GM23338 (cell line): ENCODE measurements around the gene TRIM34. TPM values are rescaled to one million over a fixed set of nuclear protein-coding genes. Genes with fewer than 3 reads are reported as not detected.

ENCODE experiments used
- ATAC-seq: fragments of 200-7000 bp; cut with Tn5 transposase; 3 replicates; pipeline ENCODE4 v1.9.1; 2020
- DNase-seq: peaks from one replicate; pipeline ENCODE4 v3.0.0-alpha.2; 2015; ENCODE audit warnings: low spot score
- H2AFZ ChIP-seq: fragments of 200-600 bp; sonication (generic); 2 replicates; pipeline ENCODE4 v1.8.0; 2016; ENCODE audit warnings: antibody characterized with exemption, mild to moderate bottlenecking, moderate library complexity
- H3F3A ChIP-seq: fragments of 200-600 bp; sonication (generic); replicated peaks from 2 replicates; pipeline ENCODE4 v1.8.0; 2017; ENCODE audit warnings: antibody characterized with exemption, mixed run types, low read depth
- H3K27ac ChIP-seq: fragments of 200-600 bp; sonication (generic); 2 replicates; pipeline ENCODE4 v1.6.1; 2016; ENCODE audit warnings: low read depth
- H3K27me3 ChIP-seq: fragments of 200-600 bp; sonication (generic); 2 replicates; pipeline ENCODE4 v1.8.0; 2016; ENCODE audit warnings: mild to moderate bottlenecking, mixed run types, moderate library complexity; ENCODE audit not compliant: insufficient read depth
- H3K36me3 ChIP-seq: fragments of 200-600 bp; sonication (generic); 2 replicates; pipeline ENCODE4 v1.8.0; 2016; ENCODE audit warnings: mild to moderate bottlenecking; ENCODE audit not compliant: insufficient read depth
- H3K4me1 ChIP-seq: fragments of 200-600 bp; sonication (generic); 2 replicates; pipeline ENCODE4 v1.8.0; 2016; ENCODE audit warnings: mild to moderate bottlenecking, moderate library complexity; ENCODE audit not compliant: insufficient read depth
- H3K4me2 ChIP-seq: fragments of 200-600 bp; sonication (generic); 2 replicates; pipeline ENCODE4 v1.7.1; 2017; ENCODE audit warnings: mixed run types
- H3K4me3 ChIP-seq: fragments of 200-600 bp; sonication (generic); 2 replicates; pipeline ENCODE4 v1.6.1; 2016; ENCODE audit warnings: mixed run types
- H3K79me2 ChIP-seq: fragments of 200-600 bp; sonication (generic); replicated peaks from 2 replicates; pipeline ENCODE4 v1.8.0; 2017; ENCODE audit warnings: mild to moderate bottlenecking; ENCODE audit not compliant: insufficient read depth
- H3K9me2 ChIP-seq: fragments of 200-600 bp; sonication (generic); 2 replicates; pipeline ENCODE4 v1.8.0; 2017; ENCODE audit not compliant: insufficient read depth
- H4K20me1 ChIP-seq: fragments of 200-600 bp; sonication (generic); replicated peaks from 2 replicates; pipeline ENCODE4 v1.8.0; 2017; ENCODE audit warnings: mild to moderate bottlenecking; ENCODE audit not compliant: insufficient read depth
- H3K27ac Mint-ChIP-seq: 2 replicates; pipeline ENCODE4 v1.8.0; 2020; ENCODE audit warnings: inconsistent platforms, mild to moderate bottlenecking, moderate library complexity, mixed read lengths
- H3K27me3 Mint-ChIP-seq: 3 replicates; pipeline ENCODE4 v1.8.0; 2022; ENCODE audit warnings: low read depth, mild to moderate bottlenecking, moderate library complexity, mixed read lengths, inconsistent platforms; ENCODE audit not compliant: insufficient read depth, poor library complexity
- H3K36me3 Mint-ChIP-seq: 3 replicates; pipeline ENCODE4 v1.8.0; 2021; ENCODE audit warnings: low read depth, mild to moderate bottlenecking, inconsistent platforms, moderate library complexity, mixed read lengths
- H3K4me1 Mint-ChIP-seq: 3 replicates; pipeline ENCODE4 v1.8.0; 2020; ENCODE audit warnings: mild to moderate bottlenecking, inconsistent platforms, mixed read lengths
- H3K4me3 Mint-ChIP-seq: 3 replicates; pipeline ENCODE4 v1.8.0; 2021; ENCODE audit warnings: moderate library complexity, mild to moderate bottlenecking, inconsistent platforms, mixed read lengths
- H3K9me3 Mint-ChIP-seq: 3 replicates; pipeline ENCODE4 v1.8.0; 2020; ENCODE audit warnings: moderate library complexity, mild to moderate bottlenecking, inconsistent platforms, mixed read lengths
- CREB1 ChIP-seq: fragments of 250-450 bp; sonication (Bioruptor Pico); IDR thresholded peaks from 2 replicates; pipeline ENCODE4 v1.5.0; 2020; ENCODE audit warnings: low read depth, mild to moderate bottlenecking, moderate library complexity
- JUNB ChIP-seq: IDR thresholded peaks from one replicate; pipeline ENCODE4 v1.6.1; 2016; ENCODE audit warnings: antibody characterized with exemption; ENCODE audit not compliant: unreplicated experiment
- NANOG ChIP-seq: IDR thresholded peaks from 2 replicates; pipeline ENCODE4 v1.6.1; 2016; ENCODE audit warnings: antibody characterized with exemption, borderline replicate concordance
- POLR2AphosphoS5 ChIP-seq: IDR thresholded peaks from 2 replicates; pipeline ENCODE4 v1.6.1; 2016; ENCODE audit warnings: antibody characterized with exemption, low read depth
- STAT1 ChIP-seq: IDR thresholded peaks from one replicate; pipeline ENCODE4 v1.6.1; 2016; ENCODE audit warnings: antibody characterized with exemption; ENCODE audit not compliant: unreplicated experiment
- ZNF114 ChIP-seq: fragments of 250-450 bp; sonication (Bioruptor Pico); IDR thresholded peaks from 2 replicates; pipeline ENCODE4 v1.5.0; 2020; ENCODE audit warnings: mild to moderate bottlenecking, moderate library complexity
- ZNF331 ChIP-seq: fragments of 250-450 bp; sonication (Bioruptor Pico); IDR thresholded peaks from 2 replicates; pipeline ENCODE4 v1.5.0; 2020; ENCODE audit warnings: low read depth, mild to moderate bottlenecking, moderate library complexity
- polyA plus RNA-seq: library from polyadenylated mRNA; unstranded; fragments of >200 nt; fragmentation: Nextera tagmentation; extraction: Ambion mirVana; gene quantifications from 2 replicates; pipeline ENCODE4 v1.2.1, GENCODE V29; 2016
- total RNA-seq: library from RNA; depleted of rRNA; stranded (reverse); fragments of >200 nt; shearing (Covaris generic); gene quantifications from 2 replicates; pipeline ENCODE4 v1.2.3, GENCODE V29; 2014
- TF ChIP-seq, protein P1 (sequence below), 2 experiments: fragments of 200-600 bp in 1 of 2; sonication (generic) in 1 of 2; conservative IDR thresholded peaks; 2 replicates each; pipeline versions ENCODE4 v1.5.1 to v1.6.1; 2016 to 2017; ENCODE audit warnings: antibody characterized with exemption in 2 of 2, low read depth in 2 of 2, mild to moderate bottlenecking in 2 of 2, moderate library complexity in 1 of 2
- TF ChIP-seq, protein P2 (sequence below): fragments of 250-450 bp; sonication (Bioruptor Pico); IDR thresholded peaks from 2 replicates; pipeline ENCODE4 v1.5.0; 2020; ENCODE audit warnings: mild to moderate bottlenecking, moderate library complexity

TRIM34 gene
- total and polyA plus RNA-seq, 2 experiments from 2014 or later, result 1.9 to 2.6 TPM

DNA sequence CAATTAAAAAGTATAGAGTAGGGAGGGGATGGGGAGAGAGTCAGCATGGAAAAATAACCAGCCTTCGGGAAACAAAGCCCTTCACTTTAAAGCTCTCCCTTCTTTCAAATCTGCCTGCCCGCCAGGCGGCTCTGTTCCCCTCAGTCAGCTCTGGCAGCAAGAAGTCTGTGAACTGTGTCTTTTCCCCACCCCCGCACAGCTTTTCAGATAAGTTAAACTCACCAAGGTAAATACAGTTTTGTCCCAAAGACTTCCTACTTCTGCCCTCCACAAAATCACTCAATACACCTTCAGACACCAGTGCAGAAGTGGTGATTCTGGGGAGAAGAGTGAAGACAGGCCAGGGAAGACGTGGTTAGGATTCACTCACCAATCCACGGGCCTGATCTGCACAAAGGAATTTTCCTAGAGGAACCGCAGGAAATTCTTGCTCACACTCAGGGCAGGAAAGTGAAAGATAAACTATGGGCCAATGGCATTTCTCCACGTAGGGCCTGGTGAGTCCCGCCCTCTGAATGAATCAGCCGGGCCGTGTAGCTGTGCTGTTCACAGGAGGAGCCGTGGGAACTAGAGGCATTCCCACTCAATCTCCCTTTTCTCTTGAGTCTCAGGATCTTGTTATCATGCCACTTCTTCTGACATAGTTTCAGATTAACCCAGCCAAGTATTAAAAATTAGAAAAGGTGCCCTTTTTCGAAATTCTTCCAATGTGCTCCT lies 60.0 kb downstream of the TRIM34 start, which contains the start of gene TRIM5:
TRIM5 (minus strand) TSS at position 429 of the 717 bp plus-strand sequence. CDS start 4,897 bp downstream, outside the sequence.
- peak within 1 kb of the TSS; percentile 75 for H3K27ac ChIP-seq
- Mint-ChIP-seq H3K27ac (peak within 1 kb of the TSS; percentile 99), H3K4me3 (peak within 1 kb of the TSS; percentile 79), H3K9me3 (peaks cover 15% of the 10 kb centered on the region; the same call in 2 of the 3 replicates), H3K27me3 (peaks cover 8% of the 10 kb centered on the region), H3K36me3 (peaks cover 19% of the 10 kb centered on the region), H3K4me1 (peaks cover 30% of the 10 kb centered on the region)
- H3K9me2 ChIP-seq, result 0 out of 2 replicates have a peak, but pooled peaks cover 4% of the 10 kb centered on the region
- H3K4me1 ChIP-seq, result peaks cover 7% of the 10 kb centered on the region; the same call in 1 of the 2 replicates
- peak within 1 kb of the TSS; percentile 69 for H3K4me2 ChIP-seq
- TF ChIP-seq CREB1 (CRISPR knock-in tag) (peak; percentile 57), ZNF114 (CRISPR knock-in tag) (no peak), STAT1 (no peak), POLR2AphosphoS5 (peak; percentile 57)
- TF ChIP-seq, protein P1, sequence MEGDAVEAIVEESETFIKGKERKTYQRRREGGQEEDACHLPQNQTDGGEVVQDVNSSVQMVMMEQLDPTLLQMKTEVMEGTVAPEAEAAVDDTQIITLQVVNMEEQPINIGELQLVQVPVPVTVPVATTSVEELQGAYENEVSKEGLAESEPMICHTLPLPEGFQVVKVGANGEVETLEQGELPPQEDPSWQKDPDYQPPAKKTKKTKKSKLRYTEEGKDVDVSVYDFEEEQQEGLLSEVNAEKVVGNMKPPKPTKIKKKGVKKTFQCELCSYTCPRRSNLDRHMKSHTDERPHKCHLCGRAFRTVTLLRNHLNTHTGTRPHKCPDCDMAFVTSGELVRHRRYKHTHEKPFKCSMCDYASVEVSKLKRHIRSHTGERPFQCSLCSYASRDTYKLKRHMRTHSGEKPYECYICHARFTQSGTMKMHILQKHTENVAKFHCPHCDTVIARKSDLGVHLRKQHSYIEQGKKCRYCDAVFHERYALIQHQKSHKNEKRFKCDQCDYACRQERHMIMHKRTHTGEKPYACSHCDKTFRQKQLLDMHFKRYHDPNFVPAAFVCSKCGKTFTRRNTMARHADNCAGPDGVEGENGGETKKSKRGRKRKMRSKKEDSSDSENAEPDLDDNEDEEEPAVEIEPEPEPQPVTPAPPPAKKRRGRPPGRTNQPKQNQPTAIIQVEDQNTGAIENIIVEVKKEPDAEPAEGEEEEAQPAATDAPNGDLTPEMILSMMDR (conservative IDR thresholded peaks at IDR 0.05; ENCODE audit: low read depth in 2 of 2), result peak; percentile 54 to 61
- H3K36me3 ChIP-seq, result no peaks in the 10 kb centered on the region
- peak; percentile 89 for DNase-seq
- H3K4me3 ChIP-seq, result peak within 1 kb of the TSS; percentile 49
- H2AFZ ChIP-seq, result no peak within 1 kb of the TSS
- H4K20me1 ChIP-seq, result no peaks in the 10 kb centered on the region
- no peaks in the 10 kb centered on the region for H3F3A ChIP-seq
- no peaks in the 10 kb centered on the region for H3K27me3 ChIP-seq
- peak; percentile 93 for ATAC-seq
- peaks cover 16% of the 10 kb centered on the region for H3K79me2 ChIP-seq

DNA sequence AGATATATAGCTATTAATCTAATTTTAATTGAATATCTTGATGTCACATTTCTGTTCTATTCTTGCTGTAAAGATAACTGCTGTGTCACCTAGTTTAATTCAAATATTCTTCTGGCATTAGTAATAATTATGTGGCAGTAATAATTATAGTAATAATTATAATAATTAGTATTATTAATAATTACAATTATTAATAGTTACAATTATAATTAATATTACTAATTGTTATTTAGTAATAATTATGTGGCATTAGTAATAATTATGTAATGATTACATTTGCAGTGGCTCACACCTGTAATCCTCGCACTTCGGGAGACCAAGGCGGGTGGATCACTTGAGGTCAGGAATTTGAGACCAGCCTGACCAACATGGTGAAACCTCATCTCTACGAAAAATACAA lies 61.6 kb downstream of the TRIM34 start:
- Histone ChIP-seq H3K79me2 (peaks cover 20% of the 10 kb centered on the region), H3K4me3 (no peak overlapping the region), H3F3A (no peaks in the 10 kb centered on the region), H2AFZ (no peak overlapping the region), H3K4me1 (peaks cover 22% of the 10 kb centered on the region), H3K36me3 (no peaks in the 10 kb centered on the region), H3K9me2 (0 out of 2 replicates have a peak, but pooled peaks cover 4% of the 10 kb centered on the region), H4K20me1 (no peaks in the 10 kb centered on the region), H3K4me2 (no peak overlapping the region), H3K27ac (no peak overlapping the region), H3K27me3 (no peaks in the 10 kb centered on the region)
- Mint-ChIP-seq H3K27me3 (peaks cover 8% of the 10 kb centered on the region), H3K4me1 (peaks cover 45% of the 10 kb centered on the region), H3K9me3 (peaks cover 20% of the 10 kb centered on the region; the same call in 2 of the 3 replicates), H3K36me3 (peaks cover 21% of the 10 kb centered on the region), H3K4me3 (no peak overlapping the region), H3K27ac (no peak overlapping the region)
- ATAC-seq (no peak), DNase-seq (no peak)
- TF ChIP-seq STAT1 (no peak), JUNB (no peak), NANOG (no peak), ZNF331 (CRISPR knock-in tag) (no peak), ZNF114 (CRISPR knock-in tag) (no peak)
- TF ChIP-seq, protein P1 (conservative IDR thresholded peaks at IDR 0.05; ENCODE audit: low read depth in 2 of 2), result no peak
- TF ChIP-seq, protein P2, sequence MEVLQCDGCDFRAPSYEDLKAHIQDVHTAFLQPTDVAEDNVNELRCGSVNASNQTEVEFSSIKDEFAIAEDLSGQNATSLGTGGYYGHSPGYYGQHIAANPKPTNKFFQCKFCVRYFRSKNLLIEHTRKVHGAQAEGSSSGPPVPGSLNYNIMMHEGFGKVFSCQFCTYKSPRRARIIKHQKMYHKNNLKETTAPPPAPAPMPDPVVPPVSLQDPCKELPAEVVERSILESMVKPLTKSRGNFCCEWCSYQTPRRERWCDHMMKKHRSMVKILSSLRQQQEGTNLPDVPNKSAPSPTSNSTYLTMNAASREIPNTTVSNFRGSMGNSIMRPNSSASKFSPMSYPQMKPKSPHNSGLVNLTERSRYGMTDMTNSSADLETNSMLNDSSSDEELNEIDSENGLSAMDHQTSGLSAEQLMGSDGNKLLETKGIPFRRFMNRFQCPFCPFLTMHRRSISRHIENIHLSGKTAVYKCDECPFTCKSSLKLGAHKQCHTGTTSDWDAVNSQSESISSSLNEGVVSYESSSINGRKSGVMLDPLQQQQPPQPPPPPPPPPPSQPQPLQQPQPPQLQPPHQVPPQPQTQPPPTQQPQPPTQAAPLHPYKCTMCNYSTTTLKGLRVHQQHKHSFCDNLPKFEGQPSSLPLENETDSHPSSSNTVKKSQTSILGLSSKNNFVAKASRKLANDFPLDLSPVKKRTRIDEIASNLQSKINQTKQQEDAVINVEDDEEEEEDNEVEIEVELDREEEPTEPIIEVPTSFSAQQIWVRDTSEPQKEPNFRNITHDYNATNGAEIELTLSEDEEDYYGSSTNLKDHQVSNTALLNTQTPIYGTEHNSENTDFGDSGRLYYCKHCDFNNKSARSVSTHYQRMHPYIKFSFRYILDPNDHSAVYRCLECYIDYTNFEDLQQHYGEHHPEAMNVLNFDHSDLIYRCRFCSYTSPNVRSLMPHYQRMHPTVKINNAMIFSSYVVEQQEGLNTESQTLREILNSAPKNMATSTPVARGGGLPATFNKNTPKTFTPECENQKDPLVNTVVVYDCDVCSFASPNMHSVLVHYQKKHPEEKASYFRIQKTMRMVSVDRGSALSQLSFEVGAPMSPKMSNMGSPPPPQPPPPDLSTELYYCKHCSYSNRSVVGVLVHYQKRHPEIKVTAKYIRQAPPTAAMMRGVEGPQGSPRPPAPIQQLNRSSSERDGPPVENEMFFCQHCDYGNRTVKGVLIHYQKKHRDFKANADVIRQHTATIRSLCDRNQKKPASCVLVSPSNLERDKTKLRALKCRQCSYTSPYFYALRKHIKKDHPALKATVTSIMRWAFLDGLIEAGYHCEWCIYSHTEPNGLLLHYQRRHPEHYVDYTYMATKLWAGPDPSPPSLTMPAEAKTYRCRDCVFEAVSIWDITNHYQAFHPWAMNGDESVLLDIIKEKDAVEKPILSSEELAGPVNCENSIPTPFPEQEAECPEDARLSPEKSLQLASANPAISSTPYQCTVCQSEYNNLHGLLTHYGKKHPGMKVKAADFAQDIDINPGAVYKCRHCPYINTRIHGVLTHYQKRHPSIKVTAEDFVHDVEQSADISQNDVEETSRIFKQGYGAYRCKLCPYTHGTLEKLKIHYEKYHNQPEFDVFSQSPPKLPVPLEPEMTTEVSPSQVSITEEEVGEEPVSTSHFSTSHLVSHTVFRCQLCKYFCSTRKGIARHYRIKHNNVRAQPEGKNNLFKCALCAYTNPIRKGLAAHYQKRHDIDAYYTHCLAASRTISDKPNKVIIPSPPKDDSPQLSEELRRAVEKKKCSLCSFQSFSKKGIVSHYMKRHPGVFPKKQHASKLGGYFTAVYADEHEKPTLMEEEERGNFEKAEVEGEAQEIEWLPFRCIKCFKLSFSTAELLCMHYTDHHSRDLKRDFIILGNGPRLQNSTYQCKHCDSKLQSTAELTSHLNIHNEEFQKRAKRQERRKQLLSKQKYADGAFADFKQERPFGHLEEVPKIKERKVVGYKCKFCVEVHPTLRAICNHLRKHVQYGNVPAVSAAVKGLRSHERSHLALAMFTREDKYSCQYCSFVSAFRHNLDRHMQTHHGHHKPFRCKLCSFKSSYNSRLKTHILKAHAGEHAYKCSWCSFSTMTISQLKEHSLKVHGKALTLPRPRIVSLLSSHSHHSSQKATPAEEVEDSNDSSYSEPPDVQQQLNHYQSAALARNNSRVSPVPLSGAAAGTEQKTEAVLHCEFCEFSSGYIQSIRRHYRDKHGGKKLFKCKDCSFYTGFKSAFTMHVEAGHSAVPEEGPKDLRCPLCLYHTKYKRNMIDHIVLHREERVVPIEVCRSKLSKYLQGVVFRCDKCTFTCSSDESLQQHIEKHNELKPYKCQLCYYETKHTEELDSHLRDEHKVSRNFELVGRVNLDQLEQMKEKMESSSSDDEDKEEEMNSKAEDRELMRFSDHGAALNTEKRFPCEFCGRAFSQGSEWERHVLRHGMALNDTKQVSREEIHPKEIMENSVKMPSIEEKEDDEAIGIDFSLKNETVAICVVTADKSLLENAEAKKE, result no peak
